K562 treated with DMSO at 1 percent for 4 hours (cell line): ENCODE measurements around the gene CCL19. TPM values are rescaled to one million over a fixed set of nuclear protein-coding genes. Genes with fewer than 3 reads are reported as not detected.

Experiments
- total RNA-seq: library from RNA; unstranded; fragments of 300-600 nt; gene quantifications from 2 replicates; pipeline ENCODE4 v1.2.3, GENCODE V29; 2022; ENCODE audit not compliant: insufficient read depth

The CCL19 gene
- total RNA-seq = not detected in 2 replicates

DNA sequence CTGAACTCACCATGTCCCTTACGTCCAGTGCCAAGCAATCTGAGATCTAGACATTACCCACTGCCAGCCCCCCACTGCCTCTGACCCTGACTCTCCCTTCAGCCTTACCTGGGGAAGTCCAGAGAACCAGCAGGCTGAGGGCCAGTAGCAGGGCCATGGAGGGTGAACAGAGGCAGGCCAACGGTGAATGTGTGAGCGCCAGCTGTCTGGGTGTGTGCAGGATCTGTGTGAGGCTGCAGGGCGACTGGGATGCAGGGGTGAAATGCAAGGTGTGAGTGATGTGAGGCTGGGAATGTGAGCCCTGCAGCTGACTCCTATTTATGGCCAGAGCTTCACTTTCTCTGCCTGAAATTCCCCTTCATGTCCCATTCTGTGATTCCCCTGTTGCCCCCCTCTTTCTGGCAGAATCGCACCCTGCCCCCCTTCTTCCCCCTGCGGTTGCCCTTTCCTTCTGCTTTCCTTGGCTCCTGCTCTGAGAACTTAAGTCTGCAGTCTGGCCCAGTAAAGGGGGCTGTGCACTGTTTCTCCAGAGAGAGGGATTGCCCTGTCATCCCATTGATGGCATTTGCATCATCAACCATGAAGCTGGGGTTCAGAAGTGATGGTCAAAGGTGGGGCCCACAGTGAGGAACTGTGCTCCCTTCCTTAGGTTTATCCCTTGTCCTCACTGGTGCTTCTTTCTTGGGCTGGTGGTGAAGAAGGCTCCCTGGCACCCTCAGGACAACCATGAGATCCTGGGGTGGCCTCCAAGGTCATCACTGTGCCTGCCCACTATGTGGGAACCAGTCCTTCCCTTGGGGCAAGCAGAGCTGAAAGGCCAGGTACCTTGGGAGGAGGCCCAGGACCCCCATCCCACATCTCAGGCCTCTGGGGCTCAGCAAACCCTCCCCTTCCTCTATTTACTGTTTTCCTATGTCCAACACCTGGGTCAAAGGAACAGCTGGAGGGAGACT, at the start of gene CCL19:
TSS of gene CCL19 (minus strand) at position 294 of the 953 bp plus-strand sequence. CDS start at position 157, 137 bp downstream.

DNA sequence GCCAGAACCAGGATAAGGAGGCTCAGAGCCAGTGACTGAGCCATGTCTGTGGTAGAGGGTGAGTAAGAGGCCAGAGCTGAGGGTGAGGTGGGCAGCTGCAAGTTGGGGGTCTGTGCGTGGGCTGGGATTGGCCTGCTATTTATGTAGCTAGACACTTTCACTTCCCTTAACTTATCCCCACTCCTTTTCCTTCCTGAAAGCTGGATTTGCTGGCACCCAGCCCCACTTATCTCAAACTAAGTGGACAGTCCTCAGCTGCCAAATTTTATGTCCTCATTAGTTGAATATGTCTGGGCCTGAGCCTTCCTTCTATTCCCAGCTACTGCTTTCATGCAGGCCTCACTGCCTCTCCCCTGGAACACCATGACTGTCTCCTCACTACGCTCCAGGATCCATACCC, 18.9 kb upstream of the CCL19 start, which contains the start of gene CCL21:
TSS of gene CCL21 (minus strand) at position 114 of the 400 bp plus-strand sequence. CDS start at position 44, 70 bp downstream.

GRCh38 chr9:34662526-34663302, 28.4 kb downstream of the CCL19 start, which contains the start of gene CCL27:
TSS of gene CCL27 (minus strand) at chr9:34662657. CDS start at chr9:34662633, 24 bp downstream.

GRCh38 chr9:34651876-34652601, 39.0 kb downstream of the CCL19 start, which contains the start of gene IL11RA:
TSS of gene IL11RA (plus strand) at chr9:34652185. CDS start at chr9:34655218, 3,033 bp downstream.

GRCh38 chr9:34646211-34647083, 44.6 kb downstream of the CCL19 start, which contains the start of gene GALT:
TSS of gene GALT (plus strand) at chr9:34646675. CDS start at chr9:34646705, 30 bp downstream.

Other genes with a start within 250 kb of the CCL19 start
- 7.3 and 12.3 TPM in 2 replicates for gene FAM219A, start 232.7 kb downstream of the CCL19 start, total RNA-seq
- not detected in 2 replicates for gene DNAI1, start 232.5 kb downstream of the CCL19 start, total RNA-seq
- not detected in 2 replicates for gene ENHO, start 168.3 kb downstream of the CCL19 start, total RNA-seq
- not detected in 2 replicates for gene CNTFR, start 101.6 kb downstream of the CCL19 start, total RNA-seq
- gene RPP25L, start 79.2 kb downstream of the CCL19 start, total RNA-seq = 28.1 and 32.3 TPM in 2 replicates
- 82.4 and 87.5 TPM in 2 replicates for gene DCTN3, start 70.8 kb downstream of the CCL19 start, total RNA-seq
- 0.50 TPM in 1 of 2 replicates, not detected in the other for gene ARID3C, start 62.2 kb downstream of the CCL19 start, total RNA-seq
- 39.5 and 48.9 TPM in 2 replicates for gene SIGMAR1, start 53.5 kb downstream of the CCL19 start, total RNA-seq
- gene GALT, start 44.6 kb downstream of the CCL19 start, total RNA-seq = 13.8 and 16.8 TPM in 2 replicates
- gene IL11RA, start 39.1 kb downstream of the CCL19 start, total RNA-seq = 6.5 and 6.8 TPM in 2 replicates
- gene CCL27, start 28.6 kb downstream of the CCL19 start, total RNA-seq = 2.2 TPM in 1 of 2 replicates, not detected in the other
- gene CCL21, start 18.9 kb upstream of the CCL19 start, total RNA-seq = not detected in 2 replicates